K562 (cell line): Measurements from ENCODE around the gene FIGNL1. TPM values are rescaled to one million over a fixed set of nuclear protein-coding genes. Genes with fewer than 3 reads are reported as not detected.

Experiments used
- AFF4 ChIP-seq: sonication (generic); formaldehyde crosslinking; IDR thresholded peaks from 2 replicates; pipeline ENCODE4 v1.8.0; 2023; ENCODE audit warnings: mild to moderate bottlenecking, missing genetic modification reagents
- CBX2 ChIP-seq: fragments of 200-600 bp; sonication (generic); IDR thresholded peaks from one replicate; pipeline ENCODE4 v1.6.1; 2012; ENCODE audit warnings: mild to moderate bottlenecking, low read length, inconsistent platforms; ENCODE audit not compliant: insufficient read depth, poor library complexity, severe bottlenecking
- CCAR2 ChIP-seq: fragments of 200-400 bp; formaldehyde crosslinking; IDR thresholded peaks from 2 replicates; pipeline ENCODE4 v1.6.1; 2017; ENCODE audit warnings: mild to moderate bottlenecking, low read depth, low read length
- GATA2 ChIP-seq: sonication (generic); formaldehyde crosslinking; IDR thresholded peaks from 2 replicates; pipeline ENCODE4 v1.4.0; 2020; ENCODE audit warnings: mild to moderate bottlenecking, missing genetic modification reagents
- HNRNPL ChIP-seq: fragments of 200-400 bp; formaldehyde crosslinking; IDR thresholded peaks from 2 replicates; pipeline ENCODE4 v1.6.1; 2017; ENCODE audit warnings: low read depth, mild to moderate bottlenecking, low read length
- PREB ChIP-seq: sonication (generic); formaldehyde crosslinking; IDR thresholded peaks from 2 replicates; pipeline ENCODE4 v1.8.1; 2023; ENCODE audit warnings: mild to moderate bottlenecking, missing genetic modification reagents
- YY1 ChIP-seq, 3 experiments: IDR thresholded peaks; 2 replicates each; pipeline ENCODE4 v1.6.1; 2011; ENCODE audit warnings: low read length in 2 of 3, mild to moderate bottlenecking in 2 of 3, moderate library complexity in 2 of 3, borderline replicate concordance in 1 of 3, control low read depth in 1 of 3, low read depth in 1 of 3; ENCODE audit not compliant: insufficient read depth in 3 of 3, insufficient replicate concordance in 2 of 3, control insufficient read depth in 1 of 3, insufficient read length in 1 of 3; ENCODE audit errors: extremely low read depth in 1 of 3
- ZBTB33 ChIP-seq: sonication (generic); formaldehyde crosslinking; IDR thresholded peaks from 2 replicates; pipeline ENCODE4 v1.8.1; 2023; ENCODE audit warnings: mild to moderate bottlenecking, missing genetic modification reagents
- ZNF79 ChIP-seq: fragments of 250-450 bp; sonication (Bioruptor Pico); IDR thresholded peaks from 2 replicates; pipeline ENCODE4 v1.4.0; 2020; ENCODE audit warnings: low read depth, mild to moderate bottlenecking, moderate library complexity
- polyA plus RNA-seq, 8 experiments: library from polyadenylated mRNA; depleted of rRNA in 4 of 8; stranded (reverse) in 5 of 8; unstranded in 3 of 8; fragments of >200 nt; fragmentation: Nextera tagmentation in 2 of 8; fragmentation: Illumina TruSeq in 1 of 8; extraction: Ambion mirVana in 2 of 8; extraction: Trizol in 1 of 8; gene quantifications; 2 replicates each; pipeline versions ENCODE4 v1.2.1 to v1.2.3, GENCODE V29; 2011 to 2014; ENCODE audit warnings: inconsistent platforms in 1 of 8, missing spikeins in 1 of 8
- total RNA-seq, 7 experiments: library from RNA; depleted of rRNA in 6 of 7; stranded (reverse); fragments of >200 nt in 6 of 7; fragmentation: Illumina TruSeq in 2 of 7; extraction: Trizol in 2 of 7; gene quantifications; 2 replicates each; pipeline versions ENCODE4 v1.2.1 to v1.2.3, GENCODE V29; 2011 to 2021; ENCODE audit warnings: low replicate concordance in 1 of 7
- TF ChIP-seq, protein P1 (sequence below): fragments of 250-450 bp; sonication (Bioruptor Pico); IDR thresholded peaks from 2 replicates; pipeline ENCODE4 v1.4.0; 2020

FIGNL1 gene
- total and polyA plus RNA-seq, 9 of the 15 experiments (the other 6 are each of a cell fraction or from before 2014, with no cell fraction given), result 15.5 to 48.3 (median 27.6) TPM

- TF ChIP-seq PREB (no peak), GATA2 (no peak), CBX2 (no peak), ZBTB33 (no peak), AFF4 (CRISPR knock-in tag) (no peak), YY1 (IDR thresholded peaks at IDR 0.05; ENCODE audit: borderline replicate concordance in 1 of 3, control insufficient read depth in 1 of 3, extremely low read depth in 1 of 3, insufficient read depth in 3 of 3, insufficient read length in 1 of 3, insufficient replicate concordance in 2 of 3, low read depth in 1 of 3, low read length in 2 of 3) (no peak), ZNF79 (CRISPR knock-in tag) (no peak), CCAR2 (no peak), HNRNPL (no peak)
- TF ChIP-seq, protein P1, sequence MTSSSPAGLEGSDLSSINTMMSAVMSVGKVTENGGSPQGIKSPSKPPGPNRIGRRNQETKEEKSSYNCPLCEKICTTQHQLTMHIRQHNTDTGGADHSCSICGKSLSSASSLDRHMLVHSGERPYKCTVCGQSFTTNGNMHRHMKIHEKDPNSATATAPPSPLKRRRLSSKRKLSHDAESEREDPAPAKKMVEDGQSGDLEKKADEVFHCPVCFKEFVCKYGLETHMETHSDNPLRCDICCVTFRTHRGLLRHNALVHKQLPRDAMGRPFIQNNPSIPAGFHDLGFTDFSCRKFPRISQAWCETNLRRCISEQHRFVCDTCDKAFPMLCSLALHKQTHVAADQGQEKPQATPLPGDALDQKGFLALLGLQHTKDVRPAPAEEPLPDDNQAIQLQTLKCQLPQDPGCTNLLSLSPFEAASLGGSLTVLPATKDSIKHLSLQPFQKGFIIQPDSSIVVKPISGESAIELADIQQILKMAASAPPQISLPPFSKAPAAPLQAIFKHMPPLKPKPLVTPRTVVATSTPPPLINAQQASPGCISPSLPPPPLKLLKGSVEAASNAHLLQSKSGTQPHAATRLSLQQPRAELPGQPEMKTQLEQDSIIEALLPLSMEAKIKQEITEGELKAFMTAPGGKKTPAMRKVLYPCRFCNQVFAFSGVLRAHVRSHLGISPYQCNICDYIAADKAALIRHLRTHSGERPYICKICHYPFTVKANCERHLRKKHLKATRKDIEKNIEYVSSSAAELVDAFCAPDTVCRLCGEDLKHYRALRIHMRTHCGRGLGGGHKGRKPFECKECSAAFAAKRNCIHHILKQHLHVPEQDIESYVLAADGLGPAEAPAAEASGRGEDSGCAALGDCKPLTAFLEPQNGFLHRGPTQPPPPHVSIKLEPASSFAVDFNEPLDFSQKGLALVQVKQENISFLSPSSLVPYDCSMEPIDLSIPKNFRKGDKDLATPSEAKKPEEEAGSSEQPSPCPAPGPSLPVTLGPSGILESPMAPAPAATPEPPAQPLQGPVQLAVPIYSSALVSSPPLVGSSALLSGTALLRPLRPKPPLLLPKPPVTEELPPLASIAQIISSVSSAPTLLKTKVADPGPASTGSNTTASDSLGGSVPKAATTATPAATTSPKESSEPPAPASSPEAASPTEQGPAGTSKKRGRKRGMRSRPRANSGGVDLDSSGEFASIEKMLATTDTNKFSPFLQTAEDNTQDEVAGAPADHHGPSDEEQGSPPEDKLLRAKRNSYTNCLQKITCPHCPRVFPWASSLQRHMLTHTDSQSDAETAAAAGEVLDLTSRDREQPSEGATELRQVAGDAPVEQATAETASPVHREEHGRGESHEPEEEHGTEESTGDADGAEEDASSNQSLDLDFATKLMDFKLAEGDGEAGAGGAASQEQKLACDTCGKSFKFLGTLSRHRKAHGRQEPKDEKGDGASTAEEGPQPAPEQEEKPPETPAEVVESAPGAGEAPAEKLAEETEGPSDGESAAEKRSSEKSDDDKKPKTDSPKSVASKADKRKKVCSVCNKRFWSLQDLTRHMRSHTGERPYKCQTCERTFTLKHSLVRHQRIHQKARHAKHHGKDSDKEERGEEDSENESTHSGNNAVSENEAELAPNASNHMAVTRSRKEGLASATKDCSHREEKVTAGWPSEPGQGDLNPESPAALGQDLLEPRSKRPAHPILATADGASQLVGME (CRISPR knock-in tag), result no peak
Observed at GRCh38 chr7:50449881-50450589, at the start of gene FIGNL1 (continued).
